ENCODE data around the gene KLF13.

Gene KLF13

GRCh38 chr15:31293655-31294054 lies 33.0 kb upstream of the KLF13 start:
- H3K27ac Mint-ChIP-seq: no peak overlapping the region
- DNase-seq (no peak), ATAC-seq (replicated peaks) (no peak)
- peaks cover 2% of the 10 kb centered on the region for H3K36me3 Mint-ChIP-seq (ENCODE audit: insufficient read depth)
- H3K9me3 Mint-ChIP-seq: no peaks in the 10 kb centered on the region
- peaks cover 18 to 58% of the 10 kb centered on the region in 2 donors for H3K27me3 Mint-ChIP-seq
- H3K4me3 Mint-ChIP-seq: no peak overlapping the region
- peaks cover 3 to 6% of the 10 kb centered on the region in 2 donors for H3K4me1 Mint-ChIP-seq (ENCODE audit: low read depth in 2 of 2)

- no peak for ATAC-seq (replicated peaks)
- Mint-ChIP-seq H3K27ac (no peak overlapping the region), H3K36me3 (ENCODE audit: insufficient read depth) (peaks cover 2% of the 10 kb centered on the region), H3K27me3 (peaks cover 18 to 58% of the 10 kb centered on the region in 2 donors), H3K4me3 (no peak overlapping the region), H3K9me3 (no peaks in the 10 kb centered on the region), H3K4me1 (ENCODE audit: low read depth in 2 of 2) (peaks cover 3 to 6% of the 10 kb centered on the region in 2 donors)
- DNase-seq: no peak
Measured at GRCh38 chr15:31294067-31294466, 32.6 kb upstream of the KLF13 start.

- no peaks in the 10 kb centered on the region for H3K9me3 Mint-ChIP-seq
- no peak overlapping the region for H3K27ac Mint-ChIP-seq
- H3K4me3 Mint-ChIP-seq: no peak overlapping the region
- DNase-seq (no peak), ATAC-seq (replicated peaks) (no peak)
- H3K36me3 Mint-ChIP-seq (ENCODE audit: insufficient read depth): peaks cover 2% of the 10 kb centered on the region
- peaks cover 18 to 58% of the 10 kb centered on the region in 2 donors for H3K27me3 Mint-ChIP-seq
- peaks cover 6 to 8% of the 10 kb centered on the region in 2 donors for H3K4me1 Mint-ChIP-seq (ENCODE audit: low read depth in 2 of 2)
Measured at GRCh38 chr15:31295658-31296057, 31.0 kb upstream of the KLF13 start.

GRCh38 chr15:31296219-31296645 lies 30.4 kb upstream of the KLF13 start:
- no peaks in the 10 kb centered on the region for H3K9me3 Mint-ChIP-seq
- H3K4me1 Mint-ChIP-seq (ENCODE audit: low read depth in 2 of 2): peaks cover 6 to 8% of the 10 kb centered on the region in 2 donors
- DNase-seq (no peak), ATAC-seq (replicated peaks) (no peak)
- H3K36me3 Mint-ChIP-seq (ENCODE audit: insufficient read depth): peaks cover 2% of the 10 kb centered on the region
- no peak overlapping the region for H3K4me3 Mint-ChIP-seq
- H3K27ac Mint-ChIP-seq: no peak overlapping the region
- peaks cover 18 to 57% of the 10 kb centered on the region in 2 donors for H3K27me3 Mint-ChIP-seq

- no peaks in the 10 kb centered on the region for H3K9me3 Mint-ChIP-seq
- peaks cover under 1% of the 10 kb centered on the region for H3K36me3 Mint-ChIP-seq (ENCODE audit: insufficient read depth)
- ATAC-seq (replicated peaks) (no peak), DNase-seq (no peak)
- no peak overlapping the region for H3K27ac Mint-ChIP-seq
- peaks cover 6 to 8% of the 10 kb centered on the region in 2 donors for H3K4me1 Mint-ChIP-seq (ENCODE audit: low read depth in 2 of 2)
- H3K4me3 Mint-ChIP-seq: no peak overlapping the region
- peaks cover 12 to 51% of the 10 kb centered on the region in 2 donors for H3K27me3 Mint-ChIP-seq
Measured at GRCh38 chr15:31296646-31297574, 29.7 kb upstream of the KLF13 start.

GRCh38 chr15:31297575-31298456 lies 28.8 kb upstream of the KLF13 start:
- ATAC-seq (replicated peaks) (no peak), DNase-seq (no peak)
- Mint-ChIP-seq H3K4me1 (ENCODE audit: low read depth in 2 of 2) (peaks cover 7 to 8% of the 10 kb centered on the region in 2 donors), H3K36me3 (ENCODE audit: insufficient read depth) (no peaks in the 10 kb centered on the region), H3K27me3 (peaks cover 6 to 41% of the 10 kb centered on the region in 2 donors), H3K4me3 (no peak overlapping the region), H3K9me3 (no peaks in the 10 kb centered on the region), H3K27ac (no peak overlapping the region)

- DNase-seq (no peak), ATAC-seq (replicated peaks) (no peak)
- Mint-ChIP-seq H3K4me1 (ENCODE audit: low read depth in 2 of 2) (peaks cover 8 to 9% of the 10 kb centered on the region in 2 donors), H3K9me3 (no peaks in the 10 kb centered on the region), H3K27ac (no peak overlapping the region), H3K27me3 (peaks cover 6 to 32% of the 10 kb centered on the region in 2 donors), H3K36me3 (ENCODE audit: insufficient read depth) (no peaks in the 10 kb centered on the region), H3K4me3 (no peak overlapping the region)
Measured at GRCh38 chr15:31298707-31299172, 27.9 kb upstream of the KLF13 start.

GRCh38 chr15:31300208-31300661 lies 26.4 kb upstream of the KLF13 start:
- Mint-ChIP-seq H3K27ac (no peak overlapping the region), H3K9me3 (no peaks in the 10 kb centered on the region), H3K4me3 (no peak overlapping the region), H3K4me1 (ENCODE audit: low read depth in 2 of 2) (peaks cover 13 to 14% of the 10 kb centered on the region in 2 donors), H3K36me3 (ENCODE audit: insufficient read depth) (peaks cover 5% of the 10 kb centered on the region), H3K27me3 (peaks cover 5 to 23% of the 10 kb centered on the region in 2 donors)
- ATAC-seq (replicated peaks) (no peak), DNase-seq (no peak)

- Mint-ChIP-seq H3K36me3 (ENCODE audit: insufficient read depth) (peaks cover 5% of the 10 kb centered on the region), H3K9me3 (no peaks in the 10 kb centered on the region), H3K27ac (no peak overlapping the region), H3K4me3 (no peak overlapping the region), H3K4me1 (ENCODE audit: low read depth in 2 of 2) (peaks cover 13 to 14% of the 10 kb centered on the region in 2 donors), H3K27me3 (peaks cover 0 to 15% of the 10 kb centered on the region in 2 donors)
- DNase-seq (no peak), ATAC-seq (replicated peaks) (no peak)
Measured at GRCh38 chr15:31300981-31301672, 25.5 kb upstream of the KLF13 start.

GRCh38 chr15:31301673-31301990 lies 25.0 kb upstream of the KLF13 start:
- Mint-ChIP-seq H3K27me3 (peaks cover 0 to 10% of the 10 kb centered on the region in 2 donors), H3K4me1 (ENCODE audit: low read depth in 2 of 2) (peaks cover 11 to 13% of the 10 kb centered on the region in 2 donors), H3K9me3 (no peaks in the 10 kb centered on the region), H3K27ac (no peak overlapping the region), H3K36me3 (ENCODE audit: insufficient read depth) (peaks cover 5% of the 10 kb centered on the region), H3K4me3 (no peak overlapping the region)
- no peak for DNase-seq
- no peak for ATAC-seq (replicated peaks)

GRCh38 chr15:31302029-31302657 lies 24.5 kb upstream of the KLF13 start:
- Mint-ChIP-seq H3K4me3 (no peak overlapping the region), H3K9me3 (no peaks in the 10 kb centered on the region), H3K4me1 (ENCODE audit: low read depth in 2 of 2) (peaks cover 10 to 13% of the 10 kb centered on the region in 2 donors), H3K36me3 (ENCODE audit: insufficient read depth) (peaks cover 5% of the 10 kb centered on the region), H3K27me3 (peaks cover 2 to 8% of the 10 kb centered on the region in 2 donors), H3K27ac (no peak overlapping the region)
- DNase-seq: no peak
- ATAC-seq (replicated peaks): no peak

- peaks cover 5% of the 10 kb centered on the region for H3K36me3 Mint-ChIP-seq (ENCODE audit: insufficient read depth)
- peaks cover 12 to 14% of the 10 kb centered on the region in 2 donors for H3K4me1 Mint-ChIP-seq (ENCODE audit: low read depth in 2 of 2)
- no peak overlapping the region for H3K27ac Mint-ChIP-seq
- H3K9me3 Mint-ChIP-seq: no peaks in the 10 kb centered on the region
- ATAC-seq (replicated peaks) (peak; percentile 52), DNase-seq (no peak)
- H3K4me3 Mint-ChIP-seq: no peak overlapping the region
- peaks cover 9 to 13% of the 10 kb centered on the region in 2 donors for H3K27me3 Mint-ChIP-seq
Measured at GRCh38 chr15:31302778-31303725, 23.6 kb upstream of the KLF13 start.

Measured in effector memory CD8-positive, alpha-beta T cell (primary cell).